GM12875 (cell line): ENCODE measurements around the gene ZNF574.

Source experiments
- H3K4me3 ChIP-seq: one replicate; pipeline ENCODE4 v1.5.1; 2011; ENCODE audit warnings: low read depth, low read length, control low read depth
- TF ChIP-seq, protein P1 (sequence below): IDR thresholded peaks from 2 replicates; pipeline ENCODE4 v1.5.1; 2011; ENCODE audit warnings: low read depth, mild to moderate bottlenecking, control low read depth, inconsistent platforms, low read length, moderate library complexity, borderline replicate concordance; ENCODE audit not compliant: insufficient read depth

Gene ZNF574

DNA sequence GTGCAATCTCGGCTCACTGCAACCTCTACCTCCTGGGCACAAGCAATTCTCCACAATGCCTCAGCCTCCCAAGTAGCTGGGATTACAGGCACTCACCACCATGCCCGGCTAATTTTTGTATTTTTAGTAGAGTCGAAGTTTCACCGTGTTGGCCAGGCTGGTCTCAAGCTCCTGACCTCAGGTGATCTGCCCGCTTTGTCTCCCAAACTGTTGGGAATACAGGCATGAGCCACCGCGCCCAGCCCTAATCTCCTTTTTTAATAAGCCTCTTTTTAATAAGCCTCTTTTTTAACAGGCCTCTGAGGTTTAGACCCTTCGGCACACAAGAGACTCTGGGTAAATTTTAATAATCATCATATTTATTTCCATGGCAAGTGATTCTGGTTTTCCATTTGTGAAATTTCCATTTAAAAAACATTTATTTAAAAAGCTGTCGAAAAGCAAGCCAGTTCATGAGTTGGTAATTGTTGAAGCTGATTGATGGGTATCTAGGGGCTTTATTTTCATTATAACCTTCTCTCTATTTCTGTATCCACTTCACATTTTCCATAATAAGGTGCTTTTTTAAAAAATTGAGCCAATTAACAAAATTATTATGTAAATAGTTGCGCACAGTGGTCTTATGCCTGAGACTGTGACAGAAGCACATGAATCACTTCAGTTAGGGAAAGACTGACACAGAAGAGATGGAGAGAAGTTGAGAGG is 44.5 kb downstream of the ZNF574 start:
- H3K4me3 ChIP-seq, result no peak overlapping the region
- TF ChIP-seq, protein P1, sequence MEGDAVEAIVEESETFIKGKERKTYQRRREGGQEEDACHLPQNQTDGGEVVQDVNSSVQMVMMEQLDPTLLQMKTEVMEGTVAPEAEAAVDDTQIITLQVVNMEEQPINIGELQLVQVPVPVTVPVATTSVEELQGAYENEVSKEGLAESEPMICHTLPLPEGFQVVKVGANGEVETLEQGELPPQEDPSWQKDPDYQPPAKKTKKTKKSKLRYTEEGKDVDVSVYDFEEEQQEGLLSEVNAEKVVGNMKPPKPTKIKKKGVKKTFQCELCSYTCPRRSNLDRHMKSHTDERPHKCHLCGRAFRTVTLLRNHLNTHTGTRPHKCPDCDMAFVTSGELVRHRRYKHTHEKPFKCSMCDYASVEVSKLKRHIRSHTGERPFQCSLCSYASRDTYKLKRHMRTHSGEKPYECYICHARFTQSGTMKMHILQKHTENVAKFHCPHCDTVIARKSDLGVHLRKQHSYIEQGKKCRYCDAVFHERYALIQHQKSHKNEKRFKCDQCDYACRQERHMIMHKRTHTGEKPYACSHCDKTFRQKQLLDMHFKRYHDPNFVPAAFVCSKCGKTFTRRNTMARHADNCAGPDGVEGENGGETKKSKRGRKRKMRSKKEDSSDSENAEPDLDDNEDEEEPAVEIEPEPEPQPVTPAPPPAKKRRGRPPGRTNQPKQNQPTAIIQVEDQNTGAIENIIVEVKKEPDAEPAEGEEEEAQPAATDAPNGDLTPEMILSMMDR, result no peak

DNA sequence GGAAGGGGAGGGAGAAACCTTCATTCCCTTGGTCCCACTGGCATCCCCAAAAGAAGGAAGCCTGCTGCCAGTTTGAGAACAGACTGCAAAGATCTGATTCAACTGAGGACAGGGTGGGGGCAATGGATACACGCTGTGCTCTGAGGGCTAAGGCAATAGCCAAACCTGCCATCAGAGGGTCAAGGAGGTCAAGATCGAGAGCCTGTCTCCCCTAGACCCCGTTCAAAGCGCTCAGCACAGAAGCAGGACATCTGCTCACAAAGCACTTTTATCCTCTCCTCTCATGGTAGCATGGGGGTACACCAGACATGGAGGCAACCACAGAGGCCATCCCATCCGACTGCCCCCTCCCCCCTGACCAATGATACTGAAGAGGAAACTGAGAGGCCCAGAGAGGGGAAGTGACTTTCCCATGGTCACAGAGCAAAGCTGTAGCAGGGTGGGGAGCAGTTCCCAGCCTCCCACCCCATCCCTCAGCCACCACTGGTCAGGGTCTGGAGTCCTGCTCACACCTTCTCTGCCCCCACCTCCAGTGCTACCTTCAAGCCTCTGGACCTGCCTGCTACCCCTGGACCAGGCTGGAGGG is 45.2 kb downstream of the ZNF574 start:
- TF ChIP-seq, protein P1, result no peak
- H3K4me3 ChIP-seq, result peak overlapping the region; percentile 52

DNA sequence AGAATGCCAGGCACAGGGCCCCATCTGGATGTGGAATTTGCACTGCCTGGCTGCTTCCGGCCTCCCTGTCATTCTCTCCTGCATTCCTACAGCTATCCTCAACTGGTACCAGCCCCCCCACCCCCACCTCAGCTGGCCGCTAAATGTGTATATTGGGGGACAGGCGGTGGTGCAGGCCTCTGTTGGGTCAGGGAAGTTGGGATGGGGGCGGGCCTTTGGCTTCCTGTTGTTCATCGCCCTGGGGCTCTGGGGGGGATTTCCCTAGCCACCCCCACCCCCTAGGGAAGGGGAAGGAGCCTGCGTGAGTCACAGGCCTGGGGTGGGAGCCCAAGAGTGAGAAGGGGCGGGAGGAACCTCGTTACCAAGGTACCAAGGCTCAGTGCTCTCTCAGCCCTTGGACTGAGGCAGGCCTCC is 45.7 kb downstream of the ZNF574 start:
- TF ChIP-seq, protein P1, result no peak
- peak overlapping the region; percentile 52 for H3K4me3 ChIP-seq

DNA sequence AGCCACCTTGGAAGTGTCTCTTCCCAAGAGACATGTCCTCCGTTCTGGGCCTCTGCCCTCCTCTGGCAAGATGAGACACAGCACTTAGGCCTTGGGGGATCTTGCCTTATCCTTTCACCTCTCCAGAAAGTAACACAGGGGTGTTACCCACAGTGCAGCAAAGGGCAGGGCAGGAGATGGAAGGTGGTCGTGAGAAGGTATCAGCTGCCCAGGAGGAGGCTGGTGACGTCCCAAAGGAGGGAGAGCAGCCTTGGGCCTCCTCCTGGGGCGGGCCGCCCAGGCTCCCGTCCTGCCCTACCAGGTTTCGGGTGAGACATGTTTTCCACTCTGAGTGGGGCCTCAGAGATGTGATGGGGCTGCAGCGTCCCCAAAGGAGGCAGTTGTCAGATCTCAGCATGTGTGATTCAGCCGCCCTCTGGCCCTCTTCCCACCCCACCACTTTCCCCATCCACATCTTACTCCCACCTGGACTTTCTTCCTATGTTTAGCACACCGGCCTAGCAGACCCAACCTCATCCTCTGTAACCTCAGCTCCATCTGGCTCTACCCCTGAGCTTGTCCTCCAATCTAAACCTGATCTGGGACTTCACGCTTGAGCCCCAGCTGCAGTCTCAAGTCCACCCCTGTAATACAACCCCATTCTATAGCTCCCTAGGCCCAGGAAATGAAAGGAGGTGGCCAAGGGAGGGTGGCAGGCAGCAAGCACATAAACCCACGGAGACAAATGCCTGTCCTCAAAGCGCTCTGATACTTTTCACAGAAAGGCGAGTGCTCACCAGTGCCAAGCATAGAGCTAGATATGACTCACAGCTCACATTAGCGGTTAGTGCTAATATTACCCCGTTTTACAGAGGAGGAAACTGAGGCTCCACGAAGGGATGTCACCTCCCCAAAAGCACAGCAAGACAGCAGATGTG is 47.0 kb downstream of the ZNF574 start:
- H3K4me3 ChIP-seq, result peak overlapping the region; percentile 52
- TF ChIP-seq, protein P1, result peak; percentile 30; the same call in 1 of the 2 replicates

DNA sequence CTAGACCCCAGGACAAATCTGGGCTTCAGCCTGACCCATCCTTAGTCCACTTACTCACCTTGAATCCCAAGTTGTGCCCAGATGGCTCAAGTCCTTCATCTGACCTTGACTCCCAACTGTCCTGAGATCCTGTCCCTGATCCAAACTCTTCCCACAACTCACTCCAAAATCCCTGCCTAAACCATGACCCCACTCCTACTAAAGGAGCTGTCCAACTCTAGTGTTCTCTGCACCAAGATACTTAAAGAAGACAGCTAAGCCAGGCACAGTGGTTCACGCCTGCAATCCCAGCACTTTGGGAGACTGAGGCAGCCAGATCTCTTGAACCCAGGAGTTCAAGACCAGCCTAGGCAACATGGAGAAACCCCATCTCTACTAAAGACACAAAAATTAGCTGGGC is 47.8 kb downstream of the ZNF574 start:
- TF ChIP-seq, protein P1, result no peak
- peak overlapping the region; percentile 44 for H3K4me3 ChIP-seq

DNA sequence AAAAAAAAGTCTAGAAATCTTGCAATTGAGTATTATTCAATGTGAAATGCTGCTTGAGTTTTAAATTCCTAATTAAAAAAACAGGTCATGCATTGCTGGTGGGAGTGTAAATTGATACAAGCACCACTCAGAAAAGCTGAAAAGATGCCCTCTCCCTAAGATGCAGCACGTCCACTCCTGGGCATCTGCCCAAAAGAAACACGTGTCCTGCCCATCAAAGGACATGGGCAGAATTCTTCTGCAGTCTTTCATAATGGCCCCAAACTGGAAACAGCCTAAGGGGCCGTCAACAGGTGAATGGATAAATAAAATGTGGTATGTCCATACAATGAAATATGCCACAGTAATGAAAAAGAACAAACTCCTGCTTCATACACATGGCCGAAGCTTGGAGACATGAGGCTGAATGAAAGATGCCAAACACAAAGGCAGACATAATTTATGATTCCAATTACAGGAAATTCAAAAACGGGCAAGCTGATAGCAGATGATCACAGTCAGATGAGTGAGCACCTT is 48.5 kb downstream of the ZNF574 start:
- no peak overlapping the region for H3K4me3 ChIP-seq
- TF ChIP-seq, protein P1, result no peak
